Liver (tissue), 9 donors: ENCODE measurements around the gene MSN. TPM values are rescaled to one million over a fixed set of nuclear protein-coding genes. Genes with fewer than 3 reads are reported as not detected.

Source experiments
- DNase-seq: peaks from one replicate; pipeline ENCODE4 v3.0.0-alpha.2; 2017; ENCODE audit warnings: low spot score
- H3K27ac ChIP-seq, 2 donors: one replicate each; pipeline ENCODE4 v1.7.0; 2013; ENCODE audit warnings: inconsistent platforms in 2 of 2, low read length in 2 of 2, control low read depth in 1 of 2, low read depth in 1 of 2, mild to moderate bottlenecking in 1 of 2
- H3K27me3 ChIP-seq, 4 donors: one replicate each; pipeline versions ENCODE4 v1.6.1 to v1.7.0; 2013; ENCODE audit warnings: low read length in 3 of 4, inconsistent platforms in 1 of 4, mild to moderate bottlenecking in 1 of 4, moderate library complexity in 1 of 4; ENCODE audit not compliant: control insufficient read depth in 4 of 4, insufficient read depth in 4 of 4
- H3K36me3 ChIP-seq, 4 donors: one replicate each; pipeline versions ENCODE4 v1.6.1 to v1.7.0; 2013; ENCODE audit warnings: low read length in 3 of 4, mild to moderate bottlenecking in 3 of 4, low read depth in 1 of 4, moderate library complexity in 1 of 4; ENCODE audit not compliant: control insufficient read depth in 4 of 4, insufficient read depth in 3 of 4
- H3K4me1 ChIP-seq, 4 donors: one replicate each; pipeline versions ENCODE4 v1.6.1 to v1.7.0; 2013; ENCODE audit warnings: low read length in 3 of 4, mild to moderate bottlenecking in 3 of 4, moderate library complexity in 1 of 4; ENCODE audit not compliant: control insufficient read depth in 4 of 4, insufficient read depth in 4 of 4
- H3K4me3 ChIP-seq, 3 donors: one replicate each; pipeline versions ENCODE4 v1.6.1 to v1.7.0; 2013; ENCODE audit warnings: low read length in 3 of 3, control low read depth in 1 of 3, low read depth in 1 of 3, mild to moderate bottlenecking in 1 of 3
- H3K9ac ChIP-seq, 2 donors: one replicate each; pipeline ENCODE4 v1.7.0; 2013; ENCODE audit warnings: low read length in 2 of 2, mild to moderate bottlenecking in 2 of 2, moderate library complexity in 2 of 2, control low read depth in 1 of 2, low read depth in 1 of 2
- H3K9me3 ChIP-seq, 4 donors: one replicate each; pipeline versions ENCODE4 v1.6.1 to v1.7.0; 2013; ENCODE audit warnings: low read length in 3 of 4; ENCODE audit not compliant: control insufficient read depth in 4 of 4
- CTCF ChIP-seq: fragments of 150-350 bp; IDR thresholded peaks from 2 replicates; pipeline ENCODE4 v1.5.1; 2017; ENCODE audit warnings: improper control_type of control experiment, low read depth, low read length; ENCODE audit not compliant: missing input control
- EGR1 ChIP-seq, 2 donors: IDR thresholded peaks; 2 replicates each; pipeline ENCODE4 v1.6.1; 2016 to 2018; ENCODE audit warnings: antibody characterized with exemption in 2 of 2, low read depth in 2 of 2
- FOXA1 ChIP-seq: IDR thresholded peaks from 2 replicates; pipeline ENCODE4 v1.6.1; 2016; ENCODE audit warnings: antibody characterized with exemption
- FOXA2 ChIP-seq: IDR thresholded peaks from 2 replicates; pipeline ENCODE4 v1.6.1; 2016; ENCODE audit warnings: antibody characterized with exemption
- HNF4A ChIP-seq, 2 donors: conservative IDR thresholded peaks; 2 replicates each; pipeline ENCODE4 v1.6.1; 2016; ENCODE audit warnings: antibody characterized with exemption in 2 of 2, mild to moderate bottlenecking in 2 of 2
- HNF4G ChIP-seq: IDR thresholded peaks from 2 replicates; pipeline ENCODE4 v1.6.1; 2016; ENCODE audit warnings: antibody characterized with exemption
- JUND ChIP-seq, 2 donors: IDR thresholded peaks; 2 replicates each; pipeline ENCODE4 v1.6.1; 2016; ENCODE audit warnings: antibody characterized with exemption in 2 of 2
- RAD21 ChIP-seq, 2 donors: IDR thresholded peaks; 2 replicates each; pipeline ENCODE4 v1.6.1; 2016; ENCODE audit warnings: antibody characterized with exemption in 2 of 2, mild to moderate bottlenecking in 2 of 2
- REST ChIP-seq: IDR thresholded peaks from 2 replicates; pipeline ENCODE4 v1.6.1; 2016; ENCODE audit warnings: antibody characterized with exemption, mild to moderate bottlenecking
- RXRA ChIP-seq, 2 donors: IDR thresholded peaks; 2 replicates each; pipeline ENCODE4 v1.6.1; 2017 to 2018; ENCODE audit warnings: antibody characterized with exemption in 2 of 2, mild to moderate bottlenecking in 1 of 2
- SP1 ChIP-seq: IDR thresholded peaks from 2 replicates; pipeline ENCODE4 v1.6.1; 2018; ENCODE audit warnings: antibody characterized with exemption, mild to moderate bottlenecking
- YY1 ChIP-seq: IDR thresholded peaks from 2 replicates; pipeline ENCODE4 v1.6.1; 2016; ENCODE audit warnings: antibody characterized with exemption, mild to moderate bottlenecking
- WGBS: extraction: QIAGEN DNeasy Blood & Tissue Kit; methylation state at CpG from one replicate; pipeline ENCODE4 v1.1.7; 2013; 5-methylcytosine and 5-hydroxymethylcytosine counted together
- polyA plus RNA-seq, 2 donors: library from polyadenylated mRNA; stranded (reverse) in 1 of 2; unstranded in 1 of 2; fragments of 200-250 nt in 1 of 2; fragments of >200 nt in 1 of 2; fragmentation: Nextera tagmentation in 1 of 2; extraction: Ambion mirVana in 1 of 2; gene quantifications; one replicate each; pipeline versions ENCODE4 v1.2.1 to v1.2.3, GENCODE V29; 2013 to 2015
- total RNA-seq, 2 donors: library from RNA; depleted of rRNA; stranded (reverse); fragments of >200 nt; gene quantifications; one replicate each; pipeline ENCODE4 v1.2.3, GENCODE V29; 2014
- donor health status: healthy.
- donor health status: healthy.
- donor health status: healthy.
- donor health status: healthy.
- donor health status: healthy.

Gene MSN
- total and polyA plus RNA-seq, 4 donors, result 24.3 to 70.0 (median 40.6) TPM

DNA sequence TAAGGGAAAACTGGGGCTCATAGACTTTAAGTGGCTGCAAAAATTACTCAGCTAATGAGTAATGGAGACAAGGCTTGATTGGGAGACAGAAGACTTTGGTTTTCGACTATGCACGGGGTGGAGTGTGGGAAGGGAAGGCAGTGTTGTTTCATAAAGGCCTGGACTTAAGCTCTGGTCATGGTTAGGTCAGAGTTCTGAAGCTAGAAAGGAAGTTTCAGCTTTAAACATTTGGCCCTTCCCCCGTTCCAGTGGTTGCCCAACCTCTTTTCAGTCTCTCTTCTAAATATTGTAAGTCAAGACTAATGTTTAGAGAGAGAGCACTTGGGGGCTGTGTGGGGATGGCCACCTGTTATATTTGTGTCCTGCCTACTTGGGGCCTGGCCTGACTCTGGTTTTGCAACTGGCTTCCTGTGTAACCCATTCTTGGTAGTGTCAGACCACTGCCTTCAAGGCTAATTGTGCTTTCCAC lies 21.0 kb downstream of the MSN start:
- peaks cover 15 to 27% (median 24%) of the 10 kb centered on the region in 4 donors for H3K4me1 ChIP-seq
- WGBS, result 15% methylated on average over 3 of the region's 3 CpGs
- H3K36me3 ChIP-seq, result no peaks in the 10 kb centered on the region
- no peak overlapping the region for H3K9ac ChIP-seq
- no peaks in the 10 kb centered on the region for H3K27me3 ChIP-seq
- no peak overlapping the region for H3K4me3 ChIP-seq
- peak in 1 of 2 donors; percentile 27 for TF ChIP-seq RAD21 (IDR thresholded peaks at IDR 0.05)
- TF ChIP-seq HNF4A (conservative IDR thresholded peaks at IDR 0.05), result peak; percentile 40 to 54
- TF ChIP-seq RXRA (IDR thresholded peaks at IDR 0.05), result peak in 1 of 2 donors; percentile 43
- peak; percentile 46 for TF ChIP-seq SP1
- no peak for TF ChIP-seq REST
- no peak for DNase-seq
- H3K27ac ChIP-seq, result peak overlapping the region in 1 of 2 donors; percentile 61
- H3K9me3 ChIP-seq, result no peaks in the 10 kb centered on the region

DNA sequence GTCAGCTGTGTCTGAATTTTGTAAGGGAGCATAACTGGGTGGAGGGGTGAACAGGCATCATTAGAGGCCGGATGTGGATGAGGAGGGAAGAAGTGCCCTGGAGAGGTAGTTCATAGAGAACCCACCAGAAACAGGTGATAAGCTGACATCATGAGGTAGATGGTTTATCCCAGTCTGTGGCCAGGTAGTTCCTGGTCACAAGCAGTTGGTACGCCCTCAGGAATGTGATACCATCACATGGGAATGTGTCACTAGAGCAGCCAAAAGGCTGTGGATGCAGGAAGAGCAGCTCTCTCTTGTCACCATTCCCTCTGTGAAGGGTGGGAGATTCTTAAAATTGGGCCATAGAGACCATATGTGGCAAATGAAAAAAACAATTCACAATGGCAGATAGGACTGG lies 21.9 kb downstream of the MSN start:
- Histone ChIP-seq H3K4me3 (no peak overlapping the region), H3K9me3 (no peaks in the 10 kb centered on the region), H3K36me3 (no peaks in the 10 kb centered on the region), H3K4me1 (peaks cover 15 to 27% (median 24%) of the 10 kb centered on the region in 4 donors), H3K27me3 (no peaks in the 10 kb centered on the region), H3K27ac (peak overlapping the region in 1 of 2 donors; percentile 61), H3K9ac (no peak overlapping the region)
- no peak for DNase-seq
- 91% methylated on average over 2 of the region's 2 CpGs for WGBS
- TF ChIP-seq YY1, result no peak
- TF ChIP-seq RAD21 (IDR thresholded peaks at IDR 0.05), result no peak
- TF ChIP-seq CTCF, result no peak
- TF ChIP-seq HNF4G, result no peak

DNA sequence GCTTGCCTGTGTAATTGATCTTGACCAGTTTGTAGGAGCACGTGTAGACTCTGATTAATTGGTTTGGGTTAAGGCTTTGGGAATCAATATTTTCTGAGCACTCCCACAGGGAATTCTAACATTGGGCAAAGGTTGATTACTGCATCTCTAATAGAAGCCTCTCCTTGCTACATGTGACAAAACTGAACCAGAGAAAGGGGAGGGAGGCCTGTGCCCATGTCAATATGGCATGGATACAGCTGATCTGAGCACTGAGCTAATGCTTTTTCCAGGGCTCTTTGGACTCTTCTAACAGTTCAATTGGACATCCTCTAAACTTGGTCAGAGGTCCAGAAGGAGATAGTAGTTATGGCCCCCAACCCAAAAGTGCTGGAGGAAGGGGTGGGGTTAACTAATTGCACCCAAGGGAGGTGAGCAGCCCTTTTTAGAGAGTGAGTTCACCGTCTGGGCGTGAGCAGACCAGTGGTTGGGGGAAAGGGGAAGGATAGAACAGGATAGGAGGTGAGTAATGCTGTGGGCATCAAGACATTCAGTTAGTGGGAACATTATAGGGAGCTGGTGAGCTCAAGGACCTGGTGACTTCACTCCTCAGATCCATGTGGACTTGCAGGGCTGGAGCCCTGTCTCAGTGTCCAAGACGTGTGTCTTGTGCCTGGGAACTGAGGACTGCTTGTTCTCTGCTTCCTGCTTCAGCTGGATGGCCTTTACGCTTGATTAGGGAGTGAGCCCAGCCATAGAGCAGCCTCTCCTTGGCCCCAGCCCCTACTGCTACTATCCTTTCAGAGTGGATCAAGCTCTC lies 22.8 kb downstream of the MSN start:
- 68% methylated on average over 5 of the region's 5 CpGs for WGBS
- no peaks in the 10 kb centered on the region for H3K27me3 ChIP-seq
- H3K4me3 ChIP-seq, result no peak overlapping the region
- no peaks in the 10 kb centered on the region for H3K36me3 ChIP-seq
- H3K4me1 ChIP-seq, result peaks cover 15 to 26% (median 23%) of the 10 kb centered on the region in 4 donors
- no peak overlapping the region for H3K9ac ChIP-seq
- peak overlapping the region; percentile 22 to 61 for H3K27ac ChIP-seq
- DNase-seq, result no peak
- H3K9me3 ChIP-seq, result no peaks in the 10 kb centered on the region
- TF ChIP-seq JUND (IDR thresholded peaks at IDR 0.05), result no peak
- TF ChIP-seq YY1, result peak; percentile 15
- TF ChIP-seq FOXA2, result peak; percentile 85
- TF ChIP-seq RAD21 (IDR thresholded peaks at IDR 0.05), result peak; percentile 15 to 34
- TF ChIP-seq SP1, result peak; percentile 73
- peak; percentile 38 for TF ChIP-seq HNF4G
- TF ChIP-seq CTCF, result no peak
- peak; percentile 77 to 79 for TF ChIP-seq HNF4A (conservative IDR thresholded peaks at IDR 0.05)
- peak; percentile 58 for TF ChIP-seq FOXA1
- TF ChIP-seq EGR1 (IDR thresholded peaks at IDR 0.05; ENCODE audit: low read depth in 2 of 2), result peak in 1 of 2 donors; percentile 14
- peak; percentile 22 to 65 for TF ChIP-seq RXRA (IDR thresholded peaks at IDR 0.05)
